Spleen (tissue), 7 donors: Measurements from ENCODE around the gene KAT8.

Experiments
- CTCF ChIP-seq, 11 experiments: fragments of 200-600 bp in 7 of 11; fragments of 450-650 bp in 4 of 11; sonication (generic) in 4 of 11; IDR thresholded peaks in 8 of 11; conservative IDR thresholded peaks in 3 of 11; 1 replicate in 7 of 11; 2 replicates in 4 of 11; pipeline versions ENCODE4 v1.4.0 to v1.8.0; 2016 to 2021; ENCODE audit warnings: antibody characterized with exemption in 11 of 11, inconsistent platforms in 4 of 11, mild to moderate bottlenecking in 1 of 11
- POLR2A ChIP-seq, 3 donors: fragments of 450-650 bp; IDR thresholded peaks; one replicate each; pipeline ENCODE4 v1.5.1; 2017; ENCODE audit warnings: antibody characterized with exemption in 3 of 3, mild to moderate bottlenecking in 1 of 3
- POLR2AphosphoS5 ChIP-seq, 3 donors: sonication (generic); formaldehyde crosslinking; IDR thresholded peaks; one replicate each; pipeline ENCODE4 v1.5.1; 2017; ENCODE audit warnings: antibody characterized with exemption in 3 of 3
- donor health status: DM: no; HTN: no; CAD: no; lungs with moderate emphysema.
- donor health status: DM: no; HTN: no; CAD: no.
- donor health status: DM: no; HTN: no; CAD: no.

DNA sequence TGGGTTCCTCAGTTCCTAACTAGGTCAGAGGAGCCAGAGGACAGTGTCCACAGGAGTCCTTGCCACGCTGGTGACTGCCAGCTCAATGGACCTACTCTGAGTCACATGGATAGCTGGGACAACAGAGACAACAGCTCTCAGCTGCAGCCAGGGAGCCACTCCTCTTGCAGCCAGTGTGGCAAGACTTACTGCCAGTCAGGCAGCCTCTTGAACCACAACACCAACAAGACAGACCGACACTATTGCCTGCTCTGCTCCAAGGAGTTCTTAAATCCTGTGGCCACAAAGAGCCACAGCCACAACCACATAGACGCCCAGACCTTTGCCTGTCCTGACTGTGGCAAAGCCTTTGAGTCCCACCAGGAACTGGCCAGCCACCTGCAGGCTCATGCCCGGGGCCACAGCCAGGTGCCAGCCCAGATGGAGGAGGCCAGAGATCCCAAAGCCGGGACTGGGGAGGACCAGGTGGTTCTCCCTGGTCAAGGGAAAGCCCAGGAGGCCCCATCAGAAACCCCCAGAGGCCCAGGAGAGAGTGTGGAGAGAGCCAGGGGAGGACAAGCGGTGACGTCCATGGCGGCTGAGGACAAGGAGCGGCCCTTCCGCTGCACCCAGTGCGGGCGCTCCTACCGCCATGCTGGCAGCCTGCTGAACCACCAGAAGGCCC is 36.6 kb upstream of the KAT8 start:
- TF ChIP-seq POLR2A (IDR thresholded peaks at IDR 0.05) (no peak), CTCF (IDR thresholded peaks at IDR 0.05 in 8 of 11, conservative IDR thresholded peaks at IDR 0.05 in 3 of 11) (no peak), POLR2AphosphoS5 (IDR thresholded peaks at IDR 0.05) (peak in 1 of 3 donors; percentile 3)
